ENCODE results near the gene CHORDC1.

DNA sequence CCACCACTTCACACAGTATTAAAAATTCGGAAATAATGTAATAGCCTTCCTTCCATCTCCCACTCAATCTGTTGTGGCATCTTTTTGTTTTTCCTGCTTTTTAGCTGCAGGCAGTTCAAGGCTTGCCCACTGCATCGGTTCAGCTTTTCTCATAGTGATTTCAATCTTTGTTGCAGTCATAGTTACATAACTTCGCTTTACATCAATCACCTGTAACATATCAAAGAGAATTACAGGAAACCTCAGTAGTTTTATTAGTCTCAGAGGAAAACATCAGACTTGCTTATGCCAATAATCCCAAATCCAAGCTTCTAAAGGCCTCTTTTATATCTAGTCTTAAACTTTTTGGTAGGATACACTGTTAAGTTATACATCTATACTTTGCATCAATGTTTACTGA, 20.5 kb downstream of the CHORDC1 start:
- TF ChIP-seq, protein P1, sequence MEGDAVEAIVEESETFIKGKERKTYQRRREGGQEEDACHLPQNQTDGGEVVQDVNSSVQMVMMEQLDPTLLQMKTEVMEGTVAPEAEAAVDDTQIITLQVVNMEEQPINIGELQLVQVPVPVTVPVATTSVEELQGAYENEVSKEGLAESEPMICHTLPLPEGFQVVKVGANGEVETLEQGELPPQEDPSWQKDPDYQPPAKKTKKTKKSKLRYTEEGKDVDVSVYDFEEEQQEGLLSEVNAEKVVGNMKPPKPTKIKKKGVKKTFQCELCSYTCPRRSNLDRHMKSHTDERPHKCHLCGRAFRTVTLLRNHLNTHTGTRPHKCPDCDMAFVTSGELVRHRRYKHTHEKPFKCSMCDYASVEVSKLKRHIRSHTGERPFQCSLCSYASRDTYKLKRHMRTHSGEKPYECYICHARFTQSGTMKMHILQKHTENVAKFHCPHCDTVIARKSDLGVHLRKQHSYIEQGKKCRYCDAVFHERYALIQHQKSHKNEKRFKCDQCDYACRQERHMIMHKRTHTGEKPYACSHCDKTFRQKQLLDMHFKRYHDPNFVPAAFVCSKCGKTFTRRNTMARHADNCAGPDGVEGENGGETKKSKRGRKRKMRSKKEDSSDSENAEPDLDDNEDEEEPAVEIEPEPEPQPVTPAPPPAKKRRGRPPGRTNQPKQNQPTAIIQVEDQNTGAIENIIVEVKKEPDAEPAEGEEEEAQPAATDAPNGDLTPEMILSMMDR (IDR thresholded peaks at IDR 0.05): no peak
- TF ChIP-seq POLR2A (IDR thresholded peaks at IDR 0.05): no peak
